Upper lobe of left lung (tissue), 4 donors: ENCODE data around the gene SBF2.

Experiments
- CTCF ChIP-seq, 6 experiments: fragments of 450-650 bp in 4 of 6; fragments of 200-600 bp in 2 of 6; sonication (generic) in 2 of 6; IDR thresholded peaks; one replicate each; pipeline ENCODE4 v1.5.1; 2016 to 2019; ENCODE audit warnings: antibody characterized with exemption in 6 of 6
- EP300 ChIP-seq, 4 donors: sonication (generic); formaldehyde crosslinking; IDR thresholded peaks; one replicate each; pipeline ENCODE4 v1.5.1; 2017; ENCODE audit warnings: antibody characterized with exemption in 4 of 4, control low read depth in 2 of 4
- POLR2A ChIP-seq, 4 donors: fragments of 450-650 bp; IDR thresholded peaks; one replicate each; pipeline ENCODE4 v1.5.1; 2016 to 2017; ENCODE audit warnings: antibody characterized with exemption in 4 of 4, mild to moderate bottlenecking in 2 of 4
- POLR2AphosphoS5 ChIP-seq, 2 donors: sonication (generic); formaldehyde crosslinking; IDR thresholded peaks; one replicate each; pipeline ENCODE4 v1.5.1; 2017; ENCODE audit warnings: antibody characterized with exemption in 2 of 2

GRCh38 chr11:10049756-10050155, 244.3 kb downstream of the SBF2 start:
- TF ChIP-seq CTCF (IDR thresholded peaks at IDR 0.05) (no peak), POLR2AphosphoS5 (IDR thresholded peaks at IDR 0.05) (no peak), POLR2A (IDR thresholded peaks at IDR 0.05) (no peak), EP300 (IDR thresholded peaks at IDR 0.05) (no peak)
